Measurements from ENCODE around the gene KRTAP10-6. TPM values are rescaled to one million over a fixed set of nuclear protein-coding genes. Genes with fewer than 3 reads are reported as not detected.
"Not testable (repeated sequence)": the region's sequence is repeated elsewhere in the genome, so short reads cannot be mapped to it uniquely, and the experiment has no call there.

KRTAP10-6 gene
- polyA plus RNA-seq, 4 donors = not detected

- peaks cover 0 to 3% (median 0%) of the 10 kb centered on the region in 3 donors for H3K27me3 ChIP-seq (ENCODE audit: control insufficient read depth in 3 of 3, insufficient read depth in 3 of 3, low read length in 3 of 3)
- H3K4me3 ChIP-seq (ENCODE audit: low read depth in 1 of 3, low read length in 3 of 3) = no peak overlapping the region
- no peak for FAIRE-seq
- H3K9me3 ChIP-seq (ENCODE audit: control insufficient read depth in 2 of 2, insufficient read depth in 1 of 2, low read depth in 1 of 2, low read length in 1 of 2) = peaks cover 0 to 19% of the 10 kb centered on the region in 2 donors
- WGBS, 3 donors = 83 to 91% (median 88%) methylated on average over 3 of the region's 3 CpGs
- no peak overlapping the region for H3K27ac ChIP-seq (ENCODE audit: low read depth in 1 of 3, low read length in 2 of 3)
- no peak for DNase-seq
- no peaks in the 10 kb centered on the region for H3K36me3 ChIP-seq (ENCODE audit: control insufficient read depth in 3 of 3, insufficient read depth in 2 of 3, low read depth in 1 of 3, low read length in 3 of 3)
- H3K4me1 ChIP-seq (ENCODE audit: control insufficient read depth in 3 of 3, insufficient read depth in 2 of 3, low read depth in 1 of 3, low read length in 2 of 3) = no peaks in the 10 kb centered on the region
Observed at GRCh38 chr21:44581158-44581557, 11.1 kb downstream of the KRTAP10-6 start.

DNA sequence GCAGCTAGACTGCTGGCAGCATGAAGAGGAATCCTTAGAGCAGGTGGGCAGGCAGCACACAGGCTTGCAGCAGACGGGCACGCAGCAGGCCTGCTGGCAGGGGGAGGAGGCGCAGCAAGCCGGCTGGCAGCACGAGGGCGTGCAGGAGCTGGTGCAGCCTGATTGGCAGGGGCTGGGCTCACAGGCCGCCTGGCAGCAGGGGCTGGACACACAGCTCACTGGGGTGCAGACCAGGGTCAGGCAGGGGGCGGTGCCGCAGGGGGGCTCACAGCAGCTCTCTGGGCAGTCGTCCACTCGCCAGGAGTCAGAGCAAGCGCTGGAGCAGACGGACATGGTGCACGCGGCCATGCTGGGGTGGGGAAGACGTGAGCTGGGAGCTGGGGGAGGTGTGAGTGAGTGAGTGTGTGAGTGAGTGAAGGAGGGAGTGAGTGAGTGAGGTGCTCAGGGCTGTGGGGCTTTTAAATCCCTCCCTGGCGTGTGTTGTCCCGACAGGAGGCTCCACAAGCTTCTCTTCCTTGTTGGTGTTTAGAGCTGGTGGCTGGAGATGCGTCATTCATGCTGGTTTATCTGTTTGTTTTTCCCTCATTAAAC lies 12.0 kb downstream of the KRTAP10-6 start, which contains the start of gene KRTAP10-5:
TSS of gene KRTAP10-5 (minus strand) at position 374 of the 591 bp plus-strand sequence. CDS start at position 348, 26 bp downstream.
- DNase-seq = not testable (repeated sequence)

GRCh38 chr21:44579833-44580144 lies 12.5 kb downstream of the KRTAP10-6 start:
- H3K36me3 ChIP-seq (ENCODE audit: control insufficient read depth in 3 of 3, insufficient read depth in 2 of 3, low read depth in 1 of 3, low read length in 3 of 3) = no peaks in the 10 kb centered on the region
- 61 to 74% (median 64%) methylated on average over 6 to 7 of the region's 7 CpGs for WGBS, 3 donors
- H3K27me3 ChIP-seq (ENCODE audit: control insufficient read depth in 3 of 3, insufficient read depth in 3 of 3, low read length in 3 of 3) = no peaks in the 10 kb centered on the region
- H3K27ac ChIP-seq (ENCODE audit: low read depth in 1 of 3, low read length in 2 of 3) = no peak overlapping the region
- FAIRE-seq (no peak), DNase-seq (no peak)
- peaks cover 0 to 28% of the 10 kb centered on the region in 2 donors for H3K9me3 ChIP-seq (ENCODE audit: control insufficient read depth in 2 of 2, insufficient read depth in 1 of 2, low read depth in 1 of 2, low read length in 1 of 2)
- no peaks in the 10 kb centered on the region for H3K4me1 ChIP-seq (ENCODE audit: control insufficient read depth in 3 of 3, insufficient read depth in 2 of 3, low read depth in 1 of 3, low read length in 2 of 3)
- no peak overlapping the region for H3K4me3 ChIP-seq (ENCODE audit: low read depth in 1 of 3, low read length in 3 of 3)

More for the DNA sequence above, 12.0 kb downstream of the KRTAP10-6 start, which contains the start of gene KRTAP10-5:
- H3K4me3 ChIP-seq (ENCODE audit: low read depth in 1 of 3, low read length in 3 of 3); H3K4me1 ChIP-seq (ENCODE audit: control insufficient read depth in 3 of 3, insufficient read depth in 2 of 3, low read depth in 1 of 3, low read length in 2 of 3); H3K27me3 ChIP-seq (ENCODE audit: control insufficient read depth in 3 of 3, insufficient read depth in 3 of 3, low read length in 3 of 3); H3K27ac ChIP-seq (ENCODE audit: low read depth in 1 of 3, low read length in 2 of 3); FAIRE-seq; H3K36me3 ChIP-seq (ENCODE audit: control insufficient read depth in 3 of 3, insufficient read depth in 2 of 3, low read depth in 1 of 3, low read length in 3 of 3): not testable (repeated sequence)
- H3K9me3 ChIP-seq (ENCODE audit: control insufficient read depth in 2 of 2, insufficient read depth in 1 of 2, low read depth in 1 of 2, low read length in 1 of 2) = peaks cover 0 to 27% of the 10 kb centered on the region in 2 donors
- whole genome bisulfite sequencing, 3 donors = 22 to 37% (median 27%) methylated on average over 18 to 19 of the region's 19 CpGs

DNA sequence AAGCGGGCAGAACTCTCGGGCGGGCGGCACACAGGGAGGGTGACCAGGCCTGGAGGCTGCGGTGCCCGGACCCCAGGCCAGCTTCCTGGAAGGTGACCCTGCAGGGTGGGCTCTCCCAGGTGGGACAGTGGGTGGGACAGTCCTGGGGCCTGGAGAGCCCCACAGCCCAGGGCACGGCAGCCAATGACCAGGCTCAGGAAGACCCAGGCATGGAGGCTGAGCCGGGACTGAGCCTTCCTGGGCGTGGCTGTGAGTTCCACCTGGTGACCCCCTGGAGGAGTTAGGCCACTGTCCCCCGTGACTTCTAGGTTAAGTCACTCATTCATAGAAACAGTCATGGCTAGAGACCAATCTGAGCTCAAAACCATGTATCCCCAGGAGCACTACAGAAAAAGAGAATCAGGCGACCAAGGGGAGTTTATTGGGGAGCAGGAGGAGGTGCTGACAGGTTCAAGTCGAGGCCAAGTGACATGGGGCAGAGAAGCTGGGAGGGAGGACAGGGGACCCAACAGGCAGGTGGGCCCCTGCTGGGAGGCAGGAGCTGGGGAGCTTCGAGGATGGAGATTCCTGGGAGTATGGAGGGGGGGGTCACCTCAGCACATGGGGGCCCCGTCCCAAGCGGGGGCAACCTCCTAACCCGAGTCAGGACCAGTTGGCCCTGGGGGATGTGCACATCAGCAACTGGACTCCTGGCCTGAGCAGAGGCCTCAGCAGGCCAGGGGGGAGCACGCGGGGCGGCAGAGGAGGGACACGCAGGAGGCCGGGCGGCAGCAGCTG lies 13.1 kb downstream of the KRTAP10-6 start:
- Histone ChIP-seq H3K27ac (ENCODE audit: low read depth in 1 of 3, low read length in 2 of 3) (no peak overlapping the region), H3K27me3 (ENCODE audit: control insufficient read depth in 3 of 3, insufficient read depth in 3 of 3, low read length in 3 of 3) (no peaks in the 10 kb centered on the region), H3K9me3 (ENCODE audit: control insufficient read depth in 2 of 2, insufficient read depth in 1 of 2, low read depth in 1 of 2, low read length in 1 of 2) (peaks cover 0 to 28% of the 10 kb centered on the region in 2 donors), H3K36me3 (ENCODE audit: control insufficient read depth in 3 of 3, insufficient read depth in 2 of 3, low read depth in 1 of 3, low read length in 3 of 3) (no peaks in the 10 kb centered on the region), H3K4me3 (ENCODE audit: low read depth in 1 of 3, low read length in 3 of 3) (no peak overlapping the region), H3K4me1 (ENCODE audit: control insufficient read depth in 3 of 3, insufficient read depth in 2 of 3, low read depth in 1 of 3, low read length in 2 of 3) (no peaks in the 10 kb centered on the region)
- FAIRE-seq (no peak), DNase-seq (no peak)
- 72 to 77% (median 77%) methylated on average over 14 to 22 of the region's 22 CpGs for WGBS, 3 donors

- 88 to 94% (median 92%) methylated on average over 15 to 17 of the region's 17 CpGs for WGBS, 3 donors
- Histone ChIP-seq H3K36me3 (ENCODE audit: control insufficient read depth in 3 of 3, insufficient read depth in 2 of 3, low read depth in 1 of 3, low read length in 3 of 3) (no peaks in the 10 kb centered on the region), H3K9me3 (ENCODE audit: control insufficient read depth in 2 of 2, insufficient read depth in 1 of 2, low read depth in 1 of 2, low read length in 1 of 2) (peaks cover 0 to 28% of the 10 kb centered on the region in 2 donors), H3K27me3 (ENCODE audit: control insufficient read depth in 3 of 3, insufficient read depth in 3 of 3, low read length in 3 of 3) (no peaks in the 10 kb centered on the region), H3K4me3 (ENCODE audit: low read depth in 1 of 3, low read length in 3 of 3) (no peak overlapping the region), H3K27ac (ENCODE audit: low read depth in 1 of 3, low read length in 2 of 3) (no peak overlapping the region), H3K4me1 (ENCODE audit: control insufficient read depth in 3 of 3, insufficient read depth in 2 of 3, low read depth in 1 of 3, low read length in 2 of 3) (no peaks in the 10 kb centered on the region)
- FAIRE-seq (no peak), DNase-seq (no peak)
Observed at GRCh38 chr21:44578371-44579055, 13.8 kb downstream of the KRTAP10-6 start.

GRCh38 chr21:44576025-44576420 lies 16.3 kb downstream of the KRTAP10-6 start:
- Histone ChIP-seq H3K36me3 (ENCODE audit: control insufficient read depth in 3 of 3, insufficient read depth in 2 of 3, low read depth in 1 of 3, low read length in 3 of 3) (no peaks in the 10 kb centered on the region), H3K27ac (ENCODE audit: low read depth in 1 of 3, low read length in 2 of 3) (no peak overlapping the region), H3K4me1 (ENCODE audit: control insufficient read depth in 3 of 3, insufficient read depth in 2 of 3, low read depth in 1 of 3, low read length in 2 of 3) (no peaks in the 10 kb centered on the region), H3K27me3 (ENCODE audit: control insufficient read depth in 3 of 3, insufficient read depth in 3 of 3, low read length in 3 of 3) (peaks cover 0 to 2% (median 0%) of the 10 kb centered on the region in 3 donors), H3K4me3 (ENCODE audit: low read depth in 1 of 3, low read length in 3 of 3) (no peak overlapping the region), H3K9me3 (ENCODE audit: control insufficient read depth in 2 of 2, insufficient read depth in 1 of 2, low read depth in 1 of 2, low read length in 1 of 2) (peaks cover 0 to 34% of the 10 kb centered on the region in 2 donors)
- DNase-seq = no peak
- FAIRE-seq = no peak
- 43 to 73% (median 66%) methylated on average over 10 of the region's 10 CpGs for WGBS, 3 donors

GRCh38 chr21:44575307-44576024 lies 16.8 kb downstream of the KRTAP10-6 start:
- Histone ChIP-seq H3K9me3 (ENCODE audit: control insufficient read depth in 2 of 2, insufficient read depth in 1 of 2, low read depth in 1 of 2, low read length in 1 of 2) (peaks cover 0 to 34% of the 10 kb centered on the region in 2 donors), H3K36me3 (ENCODE audit: control insufficient read depth in 3 of 3, insufficient read depth in 2 of 3, low read depth in 1 of 3, low read length in 3 of 3) (no peaks in the 10 kb centered on the region), H3K27me3 (ENCODE audit: control insufficient read depth in 3 of 3, insufficient read depth in 3 of 3, low read length in 3 of 3) (peaks cover 0 to 2% (median 0%) of the 10 kb centered on the region in 3 donors), H3K4me1 (ENCODE audit: control insufficient read depth in 3 of 3, insufficient read depth in 2 of 3, low read depth in 1 of 3, low read length in 2 of 3) (no peaks in the 10 kb centered on the region), H3K27ac (ENCODE audit: low read depth in 1 of 3, low read length in 2 of 3) (no peak overlapping the region), H3K4me3 (ENCODE audit: low read depth in 1 of 3, low read length in 3 of 3) (no peak overlapping the region)
- FAIRE-seq = no peak
- 84 to 86% (median 84%) methylated on average over 20 of the region's 20 CpGs for WGBS, 3 donors
- no peak for DNase-seq

Data from small intestine (tissue), 7 donors.